ENCODE results near the gene MAML3. TPM values are rescaled to one million over a fixed set of nuclear protein-coding genes. Genes with fewer than 3 reads are reported as not detected.
A peak's percentile ranks its signal among the peaks of the same experiment; 100 is the strongest.

MAML3 gene
- total RNA-seq, 1 donor from 2014 or later, result 13.9 TPM

DNA sequence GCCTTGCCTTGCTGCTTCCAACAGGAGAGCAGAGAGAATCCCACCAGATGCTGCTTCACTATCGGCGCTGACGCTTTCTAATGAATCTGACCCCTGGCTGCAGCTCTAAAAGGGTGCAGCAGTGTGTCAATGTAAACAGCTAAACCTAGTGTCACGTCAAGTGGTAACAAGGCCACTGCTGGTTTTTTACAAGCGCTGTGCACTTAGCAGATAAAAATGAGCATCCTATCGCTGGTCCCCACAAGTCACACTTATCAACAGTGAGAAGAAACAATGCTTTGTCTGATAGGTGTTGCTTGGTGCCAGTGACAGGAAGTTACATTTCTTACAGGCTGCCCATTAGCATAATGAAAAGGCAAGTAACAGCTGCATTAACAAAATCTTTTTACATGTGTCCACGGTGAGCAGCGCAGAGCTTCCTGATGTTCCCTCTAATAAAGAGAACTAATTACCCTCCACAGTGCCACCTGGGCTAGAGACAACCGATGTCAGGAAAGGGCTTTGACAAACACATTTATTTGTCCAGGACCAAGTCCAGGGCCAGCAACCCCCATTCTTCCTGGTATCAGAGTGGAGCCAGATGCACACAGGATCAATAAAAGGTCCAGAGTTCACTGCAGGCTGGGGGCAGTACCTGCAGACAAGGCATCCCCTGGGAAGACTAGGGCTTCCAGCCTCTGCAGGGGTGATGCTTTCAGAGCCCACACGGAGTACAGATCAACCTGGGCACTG lies 312.4 kb downstream of the MAML3 start:
- peak; percentile 75 for DNase-seq (ENCODE audit: low spot score)

DNA sequence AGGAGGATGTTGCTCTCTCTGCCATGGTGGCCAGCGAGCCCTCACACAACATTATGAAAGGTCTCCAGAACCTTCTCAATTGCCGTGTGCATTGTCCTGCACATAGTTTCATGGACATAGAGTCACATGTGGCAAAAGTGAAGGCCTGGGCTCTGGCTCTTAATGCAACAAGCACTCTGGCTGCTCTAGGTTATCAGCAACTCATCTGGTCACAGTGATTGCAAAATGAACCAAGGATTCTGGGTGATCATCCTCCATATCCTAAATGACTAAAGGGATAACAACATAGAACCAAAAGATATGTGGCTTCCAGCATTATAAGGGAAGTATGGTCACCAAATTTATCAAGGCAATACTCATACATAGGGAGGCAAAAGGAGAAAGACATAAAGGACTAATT lies 313.2 kb downstream of the MAML3 start:
- DNase-seq (ENCODE audit: low spot score), result no peak

DNA sequence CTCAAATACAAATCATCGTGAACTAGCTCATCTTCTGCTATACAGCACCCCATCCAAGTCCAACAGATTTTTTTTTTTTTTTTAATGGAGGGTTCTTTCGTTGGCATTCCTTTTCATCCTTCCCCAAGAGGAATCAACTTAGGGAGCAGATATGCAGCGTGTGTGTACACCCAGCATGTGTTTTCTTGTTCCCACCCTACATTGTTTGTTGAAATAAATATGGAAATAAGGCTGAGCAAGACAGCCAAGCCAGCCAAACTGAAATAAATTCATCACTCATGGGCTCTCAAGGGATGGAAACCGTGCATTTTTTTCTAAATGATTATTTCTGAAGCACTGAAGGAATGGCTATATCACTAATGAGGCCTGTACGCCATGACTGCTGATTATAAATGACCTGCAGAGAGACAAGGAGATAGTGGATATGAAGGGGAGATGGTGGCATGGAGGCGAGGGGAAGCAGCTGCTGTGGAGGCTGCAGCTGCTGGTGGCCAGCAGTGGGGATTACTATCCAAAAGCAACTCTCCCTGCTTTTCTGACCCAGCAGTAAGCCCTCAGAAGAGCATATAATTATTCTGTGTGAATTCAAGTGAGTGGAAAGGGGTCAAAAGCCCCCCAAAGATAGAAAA lies 314.5 kb downstream of the MAML3 start:
- no peak for DNase-seq (ENCODE audit: low spot score)

DNA sequence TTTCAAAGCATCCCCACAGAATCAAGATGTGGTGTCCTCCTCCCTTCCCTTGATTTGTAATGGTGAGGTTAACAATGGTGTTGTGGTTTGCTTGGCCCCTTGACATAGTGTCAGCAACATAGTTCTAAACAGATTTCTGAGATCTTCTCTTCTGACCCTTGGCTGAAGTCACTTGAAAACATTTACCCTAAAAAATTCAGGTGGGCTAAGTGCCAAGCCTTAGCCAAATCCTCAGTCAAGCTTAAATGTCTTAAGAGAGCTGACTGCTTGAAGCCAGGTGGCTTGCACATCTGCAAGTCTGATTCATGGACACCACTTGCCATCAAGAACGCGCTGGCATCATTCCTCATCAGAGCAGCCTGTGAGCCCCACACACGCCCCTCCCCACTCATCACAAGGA lies 315.2 kb downstream of the MAML3 start:
- DNase-seq (ENCODE audit: low spot score), result no peak

DNA sequence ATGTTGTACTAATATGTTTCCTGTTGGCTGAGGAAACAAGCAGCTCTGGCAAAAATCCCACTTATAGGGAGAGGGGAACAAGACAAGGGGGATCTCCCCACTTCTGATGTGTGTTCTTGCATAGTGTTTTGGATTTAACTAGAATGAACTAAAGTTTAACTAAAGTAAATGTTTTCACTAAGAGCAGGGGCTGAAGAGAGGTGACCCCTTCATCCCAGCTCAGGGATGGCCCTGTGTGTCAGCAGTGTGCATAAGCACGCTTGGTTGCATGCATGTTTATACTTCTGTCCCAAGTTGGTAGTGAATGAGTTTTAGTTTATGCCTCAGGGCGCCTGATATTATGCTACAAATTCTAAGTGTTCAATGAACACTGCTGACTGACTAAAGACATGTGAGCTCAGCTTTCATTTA lies 319.0 kb downstream of the MAML3 start:
- no peak for DNase-seq (ENCODE audit: low spot score)

DNA sequence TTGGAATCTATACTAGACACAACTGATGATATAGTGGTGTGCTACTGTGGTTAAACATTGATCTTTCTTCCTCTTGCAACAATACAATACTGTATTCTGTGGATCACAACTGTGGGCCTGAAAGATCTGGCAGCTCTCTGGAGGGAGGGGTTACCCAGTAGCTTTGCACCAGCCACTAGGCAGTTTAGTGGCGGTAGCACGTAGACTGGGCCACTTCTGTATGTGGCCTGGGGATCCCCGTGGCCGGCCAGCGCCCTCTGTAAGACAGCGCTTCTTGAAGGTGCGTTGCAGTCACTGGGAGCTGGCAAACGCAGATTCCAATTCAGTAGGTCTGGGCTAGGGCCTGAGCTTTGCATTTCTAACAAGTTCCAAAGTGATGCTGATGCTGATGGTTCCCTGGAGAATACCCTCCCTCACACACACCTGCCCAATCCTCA lies 319.7 kb downstream of the MAML3 start:
- peak; percentile 28 for DNase-seq (ENCODE audit: low spot score)

DNA sequence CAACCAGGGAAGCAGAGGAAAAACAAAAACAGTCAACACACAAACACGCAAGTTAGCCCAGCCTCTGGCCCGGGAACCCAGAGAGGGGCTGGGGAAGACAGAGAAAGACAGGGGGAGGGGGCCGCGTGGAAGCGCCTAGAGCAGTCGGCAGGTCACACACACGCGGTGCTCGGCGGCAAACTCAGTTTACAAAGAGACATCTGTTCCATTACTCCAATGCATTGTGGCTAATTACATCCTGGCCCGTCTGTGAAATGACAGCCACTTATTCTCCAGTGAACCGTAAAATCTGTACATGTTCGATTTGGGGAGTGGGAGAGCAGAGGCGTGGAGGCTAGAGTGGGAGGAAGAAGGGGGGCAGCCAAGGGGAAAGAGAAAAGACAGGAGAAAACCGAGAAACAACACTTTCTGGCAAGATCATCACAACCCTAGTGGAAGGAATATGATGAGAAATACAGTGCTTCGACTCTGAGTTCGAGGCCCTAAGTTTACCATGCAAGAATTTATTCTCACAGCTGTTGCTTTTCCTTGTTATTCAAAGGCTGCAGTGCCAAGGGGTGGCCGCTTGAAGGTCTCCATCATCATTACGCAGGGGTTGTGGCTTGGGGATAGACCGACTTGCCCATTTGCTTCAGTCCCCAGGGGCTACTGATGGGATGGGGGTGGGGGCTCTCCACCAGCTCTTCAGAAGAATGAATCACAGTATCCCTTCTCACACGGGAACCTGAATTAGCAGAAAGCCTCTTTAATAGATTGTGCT lies 320.7 kb downstream of the MAML3 start:
- DNase-seq (ENCODE audit: low spot score), result no peak

DNA sequence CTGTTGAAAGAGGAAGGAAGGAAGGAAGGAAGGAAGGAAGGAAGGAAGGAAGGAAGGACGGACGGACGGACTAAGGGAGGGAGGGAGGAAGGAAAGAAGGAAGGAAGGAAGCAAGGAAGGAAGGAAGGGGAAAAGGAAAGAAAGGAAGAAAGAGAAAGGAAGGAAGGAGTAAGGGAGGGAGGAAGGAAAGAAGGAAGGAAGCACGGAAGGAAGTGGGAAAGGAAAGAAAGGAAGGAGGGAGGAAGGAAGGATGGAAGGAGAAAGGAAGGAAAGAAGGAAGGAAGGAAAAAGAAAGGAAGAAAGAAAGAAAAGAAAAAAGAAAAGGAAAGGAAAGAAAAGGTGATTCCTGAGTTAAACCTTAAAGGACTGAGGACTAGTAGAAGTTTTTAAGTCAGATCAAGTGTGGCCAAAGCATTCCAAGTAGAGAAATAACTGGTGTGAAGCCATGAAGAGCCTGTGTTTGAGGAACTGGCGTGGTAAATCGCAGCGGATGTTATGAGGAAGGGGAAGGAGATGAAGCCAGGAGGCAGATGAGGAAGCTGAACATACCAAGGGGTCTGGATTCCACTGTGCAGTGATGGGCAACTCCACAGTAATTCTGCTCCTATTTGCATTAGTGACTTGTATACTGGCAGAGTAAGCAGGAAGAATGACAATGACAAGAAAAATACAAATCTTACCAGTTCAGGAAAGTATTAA lies 324.9 kb downstream of the MAML3 start:
- DNase-seq (ENCODE audit: low spot score), result no peak

DNA sequence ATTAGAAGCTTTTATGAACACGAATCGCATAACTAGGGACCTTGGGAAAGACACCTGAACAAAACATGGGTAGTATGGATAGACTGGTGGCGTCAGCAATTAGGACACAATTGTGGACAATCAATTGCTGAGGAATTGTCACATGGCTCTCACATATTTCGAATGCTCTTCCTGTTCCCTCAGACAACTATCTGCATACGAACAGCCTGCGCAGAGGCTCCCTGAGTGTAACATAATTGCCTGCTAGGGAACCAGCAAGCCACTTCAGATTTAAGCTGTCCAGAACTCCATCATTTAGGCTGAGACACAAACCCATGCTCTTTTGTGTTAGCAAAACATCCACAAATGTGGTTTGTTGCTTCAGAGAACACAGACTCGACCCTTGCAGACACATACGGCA lies 327.6 kb downstream of the MAML3 start:
- DNase-seq (ENCODE audit: low spot score), result no peak

DNA sequence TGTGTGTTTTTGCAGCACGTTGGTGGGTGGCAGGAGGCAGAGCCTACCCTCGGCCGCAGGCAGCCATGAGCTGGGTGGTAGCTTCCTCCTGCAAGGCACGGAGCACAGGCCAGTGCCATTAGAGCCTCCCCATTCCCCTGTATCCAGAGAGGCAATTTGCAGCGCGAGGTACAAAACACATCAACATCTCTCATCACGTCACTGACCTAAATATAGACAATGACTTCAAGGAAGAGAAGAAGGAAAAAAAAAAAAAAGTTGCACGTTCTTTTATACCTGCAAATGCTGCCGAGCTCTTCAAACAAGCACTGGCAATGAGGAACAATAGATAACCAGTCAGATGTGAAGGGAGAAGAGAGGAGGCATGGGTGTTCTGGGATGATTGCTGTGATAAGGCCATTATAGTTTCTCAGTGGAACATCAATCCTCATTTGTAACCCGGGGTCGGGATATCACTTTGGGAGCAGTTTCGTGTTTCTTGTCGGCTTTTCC lies 328.4 kb downstream of the MAML3 start:
- no peak for DNase-seq (ENCODE audit: low spot score)

DNA sequence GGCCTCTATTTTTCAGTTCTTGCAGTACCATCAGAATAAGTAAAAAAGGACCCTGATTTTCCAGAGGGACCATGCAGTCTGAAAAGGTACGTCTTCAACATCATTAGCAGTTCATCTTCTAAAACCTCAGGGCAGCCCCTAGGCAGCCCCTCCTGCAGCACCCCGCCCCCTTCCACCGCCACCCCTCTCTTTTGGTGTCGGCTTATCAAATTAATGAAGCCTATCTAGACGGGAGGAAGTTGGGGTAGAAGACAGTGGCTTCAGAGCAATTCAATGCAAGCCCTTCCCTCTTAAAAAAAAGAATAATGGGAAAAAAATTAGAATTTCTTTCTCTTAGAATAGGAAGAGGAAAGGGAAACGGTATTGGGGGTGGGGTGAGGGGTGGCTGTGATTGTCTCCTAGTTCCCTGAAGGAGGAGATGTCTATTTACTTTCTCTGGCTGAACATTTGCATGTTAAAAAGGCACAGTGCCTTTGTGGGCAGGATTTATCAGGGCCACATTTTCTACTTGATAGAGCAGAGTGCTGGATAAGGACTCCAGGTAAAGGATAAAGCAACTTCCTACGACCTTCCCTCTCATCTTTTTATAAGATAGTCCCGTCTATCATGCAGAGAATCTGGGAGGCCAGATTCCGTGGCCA lies 329.0 kb downstream of the MAML3 start:
- no peak for DNase-seq (ENCODE audit: low spot score)

DNA sequence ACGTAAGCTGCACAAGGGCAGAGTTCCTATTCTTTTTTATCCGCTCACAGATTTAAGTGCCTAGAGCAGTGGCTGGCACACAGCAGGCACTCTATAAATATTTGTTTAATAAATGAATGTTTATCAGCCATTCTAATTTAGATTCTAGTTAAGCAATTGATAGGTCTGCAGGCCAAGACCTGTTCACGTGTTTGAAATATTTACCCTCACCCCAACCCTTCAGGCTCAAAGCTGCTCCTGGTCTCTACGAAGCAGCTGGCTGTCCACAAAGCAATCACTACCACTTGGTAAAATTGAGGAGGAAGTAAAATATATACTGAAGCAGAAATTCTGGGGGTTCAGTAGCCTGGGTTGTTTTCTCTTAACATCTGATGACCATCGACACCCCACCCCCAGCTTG lies 330.2 kb downstream of the MAML3 start:
- no peak for DNase-seq (ENCODE audit: low spot score)

DNA sequence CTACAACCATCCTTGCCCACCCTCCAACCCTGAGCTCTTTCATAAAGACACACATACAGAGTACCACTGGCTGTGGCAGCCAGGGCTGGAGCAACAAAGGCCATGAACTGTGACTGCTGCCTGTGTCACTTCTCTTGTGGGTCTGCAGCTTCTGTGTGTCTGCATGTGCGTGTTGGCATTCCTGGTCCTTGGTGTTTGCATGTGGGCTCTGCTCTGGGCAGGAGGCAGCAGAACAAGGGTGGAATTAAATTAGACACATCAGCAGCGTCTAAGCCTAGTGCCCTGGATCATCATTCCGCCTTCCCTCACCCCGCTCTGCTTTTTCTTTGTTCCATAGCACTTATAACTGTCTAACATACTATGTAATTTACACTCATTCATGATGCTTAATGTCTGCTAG lies 330.6 kb downstream of the MAML3 start:
- no peak for DNase-seq (ENCODE audit: low spot score)

DNA sequence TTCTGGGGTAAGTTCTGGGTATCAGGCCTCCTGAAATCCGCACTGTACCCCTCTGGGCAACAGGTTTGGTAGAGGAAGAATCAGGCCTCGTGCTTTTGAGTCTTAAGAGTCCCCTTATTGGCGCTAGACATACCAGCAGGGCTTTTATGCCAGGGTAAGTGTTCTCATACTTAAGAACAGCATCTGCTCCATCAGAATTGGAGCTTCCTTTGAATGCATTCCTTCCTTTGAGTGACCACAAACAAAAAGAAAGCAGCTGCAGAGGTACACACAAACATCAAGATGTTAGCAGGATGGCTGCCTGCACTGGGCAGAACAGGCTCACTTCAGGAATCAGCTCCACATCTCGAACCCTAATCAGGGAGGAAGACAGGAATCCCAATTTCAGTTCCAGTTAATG lies 331.6 kb downstream of the MAML3 start:
- DNase-seq (ENCODE audit: low spot score), result no peak

DNA sequence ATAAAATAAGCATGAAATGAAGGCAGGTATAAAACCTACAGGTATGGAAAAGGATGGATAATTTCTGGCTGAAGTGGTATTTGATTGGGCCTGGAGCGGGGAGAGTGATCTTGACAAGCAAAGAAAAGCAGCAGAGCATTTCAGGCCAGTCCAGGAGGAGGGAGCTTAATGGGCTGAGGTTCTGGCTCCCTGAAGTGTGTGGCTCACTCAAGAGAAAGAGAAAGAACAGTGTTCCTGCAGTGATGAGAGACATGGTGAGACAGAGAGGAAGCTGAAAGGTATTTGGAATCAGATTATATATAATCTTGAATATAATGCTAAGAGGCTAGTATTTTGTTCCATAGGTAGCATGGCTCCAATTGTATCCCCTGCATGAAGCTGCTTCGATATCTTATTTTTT lies 334.9 kb downstream of the MAML3 start:
- no peak for DNase-seq (ENCODE audit: low spot score)

DNA sequence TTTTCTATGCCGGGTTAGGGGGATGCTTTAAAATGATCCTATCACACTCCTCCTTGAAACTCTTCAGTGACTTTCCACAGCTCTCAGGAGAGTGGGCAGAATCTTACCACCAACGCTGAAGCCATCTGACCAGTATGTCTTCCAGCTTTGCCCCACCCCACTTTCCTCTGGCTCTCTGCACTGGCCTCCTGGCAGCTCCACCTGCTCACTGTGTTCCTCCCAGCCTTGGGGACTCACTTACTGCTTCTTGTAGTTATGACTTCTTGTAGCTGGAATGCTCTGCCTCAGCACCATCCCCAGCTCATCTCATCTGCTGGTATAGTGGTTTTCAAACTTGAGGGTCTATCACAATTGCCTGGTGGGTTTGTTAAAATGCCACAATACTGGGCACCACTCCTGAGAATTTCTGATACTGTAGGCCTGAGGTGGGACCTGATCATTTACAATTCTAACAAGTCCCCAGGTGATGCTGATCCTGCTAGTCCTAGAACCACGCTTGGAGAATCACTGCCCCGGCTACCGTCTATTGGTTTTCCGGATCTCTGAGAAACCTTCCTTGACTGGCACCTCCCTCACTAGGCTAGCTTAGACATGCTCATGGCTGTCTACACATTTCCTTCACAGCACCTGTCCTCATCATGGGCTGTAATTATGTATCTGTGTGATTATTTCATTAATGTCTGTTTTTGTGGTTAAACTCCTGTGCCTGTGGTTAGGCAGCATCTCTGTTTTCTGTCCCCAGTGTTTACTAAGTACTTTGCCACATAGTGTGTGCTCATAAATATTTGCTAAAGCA lies 336.1 kb downstream of the MAML3 start:
- no peak for DNase-seq (ENCODE audit: low spot score)

DNA sequence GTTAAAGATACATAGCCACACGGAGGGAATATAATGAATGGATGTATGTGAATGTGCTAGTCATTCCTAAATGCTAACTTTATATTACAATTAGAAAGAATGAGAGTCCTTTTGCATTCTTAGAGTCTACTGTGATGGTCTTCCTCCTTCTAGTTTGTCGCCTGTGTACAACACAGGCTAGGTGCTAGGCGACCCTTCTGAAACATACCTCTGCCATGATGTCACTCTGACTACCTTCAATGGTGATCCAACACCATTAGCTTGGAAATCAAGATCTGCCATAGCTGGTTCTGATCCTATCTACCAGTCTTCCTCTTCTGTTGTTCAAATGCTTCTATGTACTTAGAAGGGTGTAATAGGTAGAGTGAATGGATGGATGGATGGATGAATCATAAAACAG lies 337.1 kb downstream of the MAML3 start:
- no peak for DNase-seq (ENCODE audit: low spot score)

DNA sequence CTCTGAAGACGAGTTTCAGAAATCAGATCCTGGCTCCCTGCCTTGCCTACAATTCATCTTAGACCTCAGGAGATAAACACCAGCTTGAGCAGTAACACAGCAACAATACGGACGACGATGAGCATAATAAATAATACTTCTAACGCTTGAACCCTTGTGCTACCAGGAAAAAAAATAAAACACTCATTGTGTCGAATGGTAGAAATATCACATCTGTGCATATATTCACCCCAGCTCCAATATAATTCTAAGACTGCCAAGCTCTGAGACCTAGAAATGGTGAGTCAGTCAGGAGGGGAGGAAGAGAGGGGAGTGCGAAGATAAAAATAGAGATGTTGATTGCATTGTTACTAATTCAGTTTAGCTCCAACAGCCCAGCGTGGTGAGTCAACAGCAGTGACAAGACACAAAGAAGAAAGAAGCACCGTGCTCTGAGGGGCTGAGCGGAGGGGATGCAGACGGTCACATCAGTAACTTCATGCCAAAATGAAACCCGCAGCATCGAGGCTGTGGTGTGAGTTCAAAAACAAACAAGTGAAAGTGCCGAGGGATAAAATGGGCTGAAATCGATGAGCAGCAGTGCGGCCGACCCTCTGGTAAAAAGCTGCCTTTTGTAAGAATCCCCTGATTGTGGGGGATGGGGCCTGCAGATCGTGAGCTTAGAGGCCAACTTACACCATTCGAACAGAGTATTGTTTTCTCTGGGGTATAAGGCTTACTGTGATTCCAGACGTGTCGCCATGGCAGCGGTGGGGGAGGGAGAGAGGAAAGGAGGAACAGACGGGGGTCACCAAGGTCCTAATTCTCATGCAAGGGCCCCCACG lies 338.0 kb downstream of the MAML3 start:
- no peak for DNase-seq (ENCODE audit: low spot score)

DNA sequence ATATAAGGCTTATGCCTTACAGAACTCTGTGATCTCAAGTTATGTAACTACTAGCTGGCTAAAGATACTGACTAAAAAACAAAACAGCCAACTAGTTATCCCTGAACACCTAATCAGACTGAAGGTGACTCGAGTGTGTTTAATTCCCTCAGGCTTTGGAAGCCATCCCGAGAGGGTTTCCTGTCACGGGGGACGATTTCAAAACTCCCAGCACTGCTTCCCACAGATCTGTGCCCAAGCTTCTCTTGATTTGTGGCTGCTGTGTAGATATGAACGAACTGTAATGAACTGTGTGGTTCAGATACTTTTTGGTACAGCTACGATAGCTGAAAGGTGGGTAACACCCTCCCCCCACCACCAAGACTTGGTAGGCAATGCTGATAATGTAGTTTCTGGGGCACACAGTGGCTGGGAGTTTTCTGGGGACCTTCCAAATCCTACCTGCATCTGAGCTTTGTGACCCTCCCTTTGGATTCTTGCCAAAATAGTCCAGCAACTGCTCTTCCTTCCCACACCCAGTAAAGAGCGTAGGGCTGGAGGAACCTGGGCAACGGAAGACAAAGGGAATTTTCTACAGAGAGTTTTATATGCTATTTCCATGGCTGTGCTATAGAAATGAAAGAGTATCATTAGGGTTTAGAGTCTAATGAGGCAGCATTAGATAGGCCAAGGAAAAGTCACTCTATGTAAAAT lies 339.5 kb downstream of the MAML3 start:
- no peak for DNase-seq (ENCODE audit: low spot score)
